HEK293 (cell line): ENCODE results near the gene PHKG2.
"Not testable (repeated sequence)": the region's sequence is repeated elsewhere in the genome, so short reads cannot be mapped to it uniquely, and the experiment has no call there.

Source experiments
- CTCF ChIA-PET: fragments of 350-600 bp; formaldehyde crosslinking; extraction: SDS; loops from one replicate; lab custom pipeline; 2021; ENCODE audit warnings: antibody characterized with exemption; lab: Yijun Ruan, JAX
- POLR2A ChIA-PET: fragments of 300-600 bp; formaldehyde crosslinking; extraction: SDS; loops from one replicate; lab custom pipeline; 2020; ENCODE audit warnings: antibody characterized with exemption, inconsistent platforms; lab: Yijun Ruan, JAX
- H3K27ac ChIP-seq: fragments of 200-500 bp; sonication (Bioruptor generic); 2 replicates; pipeline ENCODE4 v1.5.1; 2014; ENCODE audit warnings: low read depth, low read length, control low read depth, inconsistent platforms; ENCODE audit errors: extremely low read depth
- H3K36me3 ChIP-seq, 2 experiments: fragments of 200-500 bp in 1 of 2; sonication (Bioruptor generic) in 1 of 2; 1 replicate in 1 of 2; 2 replicates in 1 of 2; pipeline ENCODE4 v1.5.1; 2014 to 2017; ENCODE audit warnings: inconsistent platforms in 2 of 2, low read length in 2 of 2; ENCODE audit not compliant: control insufficient read depth in 2 of 2, insufficient read depth in 1 of 2
- H3K4me1 ChIP-seq: fragments of 200-500 bp; sonication (Bioruptor generic); 2 replicates; pipeline ENCODE4 v1.5.1; 2014; ENCODE audit warnings: mild to moderate bottlenecking, low read length, inconsistent platforms; ENCODE audit not compliant: control insufficient read depth, insufficient read depth
- H3K4me3 ChIP-seq: 2 replicates; pipeline ENCODE4 v1.5.1; 2011; ENCODE audit warnings: low read depth, mild to moderate bottlenecking, control low read depth, low read length, moderate library complexity
- H3K9me3 ChIP-seq: fragments of 200-500 bp; sonication (Bioruptor generic); 2 replicates; pipeline ENCODE4 v1.5.1; 2014; ENCODE audit warnings: low read depth, low read length, inconsistent platforms; ENCODE audit not compliant: control insufficient read depth, insufficient read depth
- GFI1B ChIP-seq: fragments of 450-650 bp; formaldehyde crosslinking; IDR thresholded peaks from 2 replicates; pipeline ENCODE4 v1.5.1; 2016; ENCODE audit warnings: missing biosample characterization, missing genetic modification characterization
- KLF9 ChIP-seq: fragments of 450-650 bp; formaldehyde crosslinking; IDR thresholded peaks from 2 replicates; pipeline ENCODE4 v1.5.1; 2016; ENCODE audit warnings: missing biosample characterization, missing genetic modification characterization, low read depth
- SALL2 ChIP-seq: fragments of 450-650 bp; formaldehyde crosslinking; IDR thresholded peaks from 2 replicates; pipeline ENCODE4 v1.5.0; 2017; ENCODE audit warnings: missing biosample characterization, mild to moderate bottlenecking, missing genetic modification characterization, borderline replicate concordance
- SETDB1 ChIP-seq: IDR thresholded peaks from one replicate; pipeline ENCODE4 v1.6.1; 2017; ENCODE audit warnings: mild to moderate bottlenecking, low read length, moderate library complexity, mixed read lengths; ENCODE audit not compliant: insufficient read length
- SP7 ChIP-seq: fragments of 450-650 bp; formaldehyde crosslinking; IDR thresholded peaks from 2 replicates; pipeline ENCODE4 v1.5.1; 2016; ENCODE audit warnings: missing biosample characterization, missing genetic modification characterization
- ZBTB17 ChIP-seq: fragments of 450-650 bp; formaldehyde crosslinking; IDR thresholded peaks from 2 replicates; pipeline ENCODE4 v1.5.1; 2016; ENCODE audit warnings: missing biosample characterization, missing genetic modification characterization
- ZBTB20 ChIP-seq: fragments of 450-650 bp; formaldehyde crosslinking; IDR thresholded peaks from 2 replicates; pipeline ENCODE4 v1.5.1; 2016; ENCODE audit warnings: missing biosample characterization, missing genetic modification characterization
- ZBTB6 ChIP-seq: fragments of 450-650 bp; formaldehyde crosslinking; IDR thresholded peaks from 2 replicates; pipeline ENCODE4 v1.5.1; 2017; ENCODE audit warnings: missing biosample characterization, missing genetic modification characterization
- ZFP37 ChIP-seq: fragments of 450-650 bp; formaldehyde crosslinking; IDR thresholded peaks from 2 replicates; pipeline ENCODE4 v1.5.1; 2016; ENCODE audit warnings: missing biosample characterization, missing genetic modification characterization
- ZFP69B ChIP-seq: fragments of 450-650 bp; formaldehyde crosslinking; IDR thresholded peaks from 2 replicates; pipeline ENCODE4 v1.5.1; 2016; ENCODE audit warnings: missing biosample characterization, missing genetic modification characterization
- ZNF10 ChIP-seq: fragments of 450-650 bp; formaldehyde crosslinking; IDR thresholded peaks from 2 replicates; pipeline ENCODE4 v1.5.1; 2017; ENCODE audit warnings: missing biosample characterization, missing genetic modification characterization
- ZNF112 ChIP-seq: fragments of 450-650 bp; formaldehyde crosslinking; IDR thresholded peaks from 2 replicates; pipeline ENCODE4 v1.5.0; 2017; ENCODE audit warnings: missing biosample characterization, missing genetic modification characterization
- ZNF221 ChIP-seq: fragments of 450-650 bp; formaldehyde crosslinking; IDR thresholded peaks from 2 replicates; pipeline ENCODE4 v1.5.1; 2017; ENCODE audit warnings: missing biosample characterization, missing genetic modification characterization, borderline replicate concordance
- ZNF324 ChIP-seq: fragments of 450-650 bp; formaldehyde crosslinking; IDR thresholded peaks from 2 replicates; pipeline ENCODE4 v1.5.1; 2016; ENCODE audit warnings: missing biosample characterization, missing genetic modification characterization
- ZNF335 ChIP-seq: fragments of 450-650 bp; formaldehyde crosslinking; conservative IDR thresholded peaks from 2 replicates; pipeline ENCODE4 v1.5.1; 2016; ENCODE audit warnings: missing biosample characterization, missing genetic modification characterization
- ZNF341 ChIP-seq: fragments of 450-650 bp; formaldehyde crosslinking; IDR thresholded peaks from 2 replicates; pipeline ENCODE4; 2016; ENCODE audit warnings: low read depth, missing biosample characterization, missing genetic modification characterization
- ZNF623 ChIP-seq: fragments of 450-650 bp; formaldehyde crosslinking; IDR thresholded peaks from 2 replicates; pipeline ENCODE4 v1.5.1; 2016; ENCODE audit warnings: missing biosample characterization, missing genetic modification characterization
- ZNF660 ChIP-seq: fragments of 450-650 bp; IDR thresholded peaks from 2 replicates; pipeline ENCODE4 v1.5.1; 2018; ENCODE audit warnings: missing biosample characterization, mild to moderate bottlenecking, missing genetic modification characterization
- ZNF692 ChIP-seq: fragments of 450-650 bp; formaldehyde crosslinking; IDR thresholded peaks from 2 replicates; pipeline ENCODE4 v1.5.1; 2016; ENCODE audit warnings: missing biosample characterization, missing genetic modification characterization
- ZNF76 ChIP-seq: fragments of 450-650 bp; formaldehyde crosslinking; IDR thresholded peaks from 2 replicates; pipeline ENCODE4; 2016; ENCODE audit warnings: low read depth, missing biosample characterization, missing genetic modification characterization, borderline replicate concordance

PHKG2 gene

GRCh38 chr16:30699615-30700099 is 48.6 kb upstream of the PHKG2 start:
- Histone ChIP-seq H3K4me1 (no peaks in the 10 kb centered on the region; the same call in 1 of the 2 replicates), H3K9me3 (no peaks in the 10 kb centered on the region), H3K27ac (peak overlapping the region; percentile 100), H3K36me3 (peaks cover 32 to 48% of the 10 kb centered on the region in 2 experiments; a peak in 2 of 3 replicates)
- CTCF ChIA-PET, result interaction anchor here (0.6 to 0.9 kb wide), 2 partner anchors 41 to 150 kb away, joined by 4 read pairs; no protein-coding TSS in a partner anchor
- POLR2A ChIA-PET, result interaction anchor here (1.3 to 3.6 kb wide), 6 partner anchors 14 to 66 kb away, joined by 3 to 29 read pairs (median 5); partner anchors contain the start of genes FBRS and PHKG2
- peak; percentile 48; the same call in 1 of the 2 replicates for TF ChIP-seq KLF9 (tag by site-specific recombination)
- TF ChIP-seq ZNF10, result no peak
- no peak for TF ChIP-seq GFI1B
- TF ChIP-seq, all 188 proteins: peak for 1
- peak overlapping the region; percentile 98 for H3K4me3 ChIP-seq

DNA sequence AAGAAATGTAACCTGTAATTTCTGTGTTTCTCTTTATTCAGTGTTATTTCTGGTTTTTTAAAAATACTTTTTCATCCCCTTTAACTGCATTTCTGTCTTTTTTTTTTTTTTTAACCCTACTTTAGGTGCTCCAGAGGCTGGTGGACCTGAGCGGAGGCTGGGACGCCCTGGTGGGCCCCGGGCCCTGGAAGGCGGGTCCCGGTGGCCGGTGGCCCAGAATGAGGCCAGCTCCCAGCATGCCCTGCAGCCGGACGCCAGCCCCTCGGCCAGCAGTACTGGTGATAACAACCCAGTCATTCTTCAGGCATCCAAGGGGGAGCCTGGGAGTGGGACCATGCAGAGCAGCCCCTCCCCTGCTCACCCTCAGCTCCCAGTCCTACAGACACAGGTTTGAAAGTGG is 47.7 kb upstream of the PHKG2 start:
- peaks cover 40 to 55% of the 10 kb centered on the region in 2 experiments; a peak in 2 of 3 replicates for H3K36me3 ChIP-seq
- peak; percentile 81; the same call in 1 of the 2 replicates for TF ChIP-seq ZNF692
- peak; percentile 55; the same call in 1 of the 2 replicates for TF ChIP-seq ZBTB20 (tag by site-specific recombination)
- no peak for TF ChIP-seq ZBTB6 (tag by site-specific recombination)
- TF ChIP-seq ZNF623, result no peak
- TF ChIP-seq ZFP37 (tag by site-specific recombination), result no peak
- 0 out of 2 replicates have a peak, but pooled peaks have one; percentile 1 for TF ChIP-seq ZBTB17 (tag by site-specific recombination)
- TF ChIP-seq SP7, result no peak
- peak; percentile 31; the same call in 1 of the 2 replicates for TF ChIP-seq ZNF335
- no peak for TF ChIP-seq ZNF324 (tag by site-specific recombination)
- TF ChIP-seq ZFP69B (tag by site-specific recombination), result peak; percentile 93
- 0 out of 2 replicates have a peak, but pooled peaks have one; percentile 47 for TF ChIP-seq ZNF76 (tag by site-specific recombination)
- no peaks in the 10 kb centered on the region; the same call in 1 of the 2 replicates for H3K4me1 ChIP-seq
- H3K9me3 ChIP-seq, result no peaks in the 10 kb centered on the region
- ChIA-PET CTCF (interaction anchor here (0.9 kb wide), 1 partner anchor 42 kb away, joined by 4 read pairs; no protein-coding TSS in a partner anchor), POLR2A (interaction anchor here (0.6 to 0.7 kb wide), 2 partner anchors 48 to 224 kb away, joined by 3 read pairs; partner anchors contain the start of gene PHKG2)
- no peak overlapping the region for H3K27ac ChIP-seq
- H3K4me3 ChIP-seq, result no peak overlapping the region

DNA sequence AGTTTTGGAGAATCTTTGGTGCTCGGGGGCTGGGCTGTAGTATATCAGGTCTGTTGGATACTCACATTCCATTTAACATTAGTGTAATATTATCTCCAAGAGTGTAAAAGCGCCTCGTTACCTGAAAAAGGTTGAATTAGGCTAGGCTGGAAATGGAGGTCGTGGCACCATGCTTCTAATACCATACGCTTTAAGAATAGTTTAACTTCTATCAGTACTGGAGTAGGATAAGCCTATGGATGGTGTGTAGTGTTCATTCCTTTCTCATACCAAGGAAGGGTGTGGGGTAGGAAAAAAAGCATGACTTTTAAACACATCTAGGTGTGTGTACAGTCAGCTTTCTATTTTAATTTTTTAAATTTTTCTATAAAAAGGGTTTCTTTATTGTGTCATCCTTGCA is 47.3 kb upstream of the PHKG2 start:
- POLR2A ChIA-PET, result interaction anchor here (0.7 kb wide), 1 partner anchor 223 kb away, joined by 3 read pairs; no protein-coding TSS in a partner anchor

DNA sequence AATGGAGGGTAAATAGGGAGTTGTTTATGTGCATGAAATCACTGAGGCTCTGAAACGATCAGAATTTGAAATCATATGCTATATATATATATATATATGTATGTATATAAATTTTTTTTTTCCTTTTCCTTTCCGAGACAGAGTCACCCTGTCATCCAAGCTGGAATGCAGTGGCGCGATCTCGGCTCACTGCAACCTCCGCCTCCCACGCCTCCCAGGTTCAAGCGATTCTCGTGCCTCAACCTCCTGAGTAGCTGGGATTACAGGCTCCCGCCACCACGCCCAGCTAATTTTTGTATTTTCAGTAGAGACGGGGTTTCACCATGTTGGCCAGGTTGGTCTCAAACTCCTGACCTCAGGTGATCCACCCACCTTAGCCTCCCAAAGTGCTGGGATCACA is 45.2 kb upstream of the PHKG2 start:
- POLR2A ChIA-PET, result interaction anchor here (0.7 to 1.6 kb wide), 2 partner anchors 45 to 747 kb away, joined by 3 to 9 read pairs; partner anchors contain the start of gene PHKG2
- H3K4me1 ChIP-seq, H3K27ac ChIP-seq, H3K4me3 ChIP-seq, H3K9me3 ChIP-seq: not testable (repeated sequence)
- H3K36me3 ChIP-seq, result peaks cover 62 to 81% of the 10 kb centered on the region in 2 experiments
- CTCF ChIA-PET, result interaction anchor here (0.9 to 1.0 kb wide), 2 partner anchors 10 to 20 kb away, joined by 3 read pairs; no protein-coding TSS in a partner anchor

More for the DNA sequence above, 47.3 kb upstream of the PHKG2 start:
- H3K9me3 ChIP-seq, result no peaks in the 10 kb centered on the region
- H3K4me1 ChIP-seq, result no peaks in the 10 kb centered on the region; the same call in 1 of the 2 replicates
- H3K27ac ChIP-seq, result no peak overlapping the region
- no peak overlapping the region for H3K4me3 ChIP-seq
- CTCF ChIA-PET, result no interaction called here
- H3K36me3 ChIP-seq, result peaks cover 45 to 60% of the 10 kb centered on the region in 2 experiments
- TF ChIP-seq SALL2 (tag by site-specific recombination), result no peak
- TF ChIP-seq ZNF660 (tag by site-specific recombination), result 0 out of 2 replicates have a peak, but pooled peaks have one; percentile 14
- no peak for TF ChIP-seq ZNF341 (tag by site-specific recombination)
- no peak for TF ChIP-seq ZNF112
- TF ChIP-seq SETDB1, result no peak
- TF ChIP-seq ZNF221 (tag by site-specific recombination), result no peak
